ENCODE measurements around the gene PDSS1.
"Not testable (repeated sequence)": the region's sequence is repeated elsewhere in the genome, so short reads cannot be mapped to it uniquely, and the experiment has no call there.

The PDSS1 gene

DNA sequence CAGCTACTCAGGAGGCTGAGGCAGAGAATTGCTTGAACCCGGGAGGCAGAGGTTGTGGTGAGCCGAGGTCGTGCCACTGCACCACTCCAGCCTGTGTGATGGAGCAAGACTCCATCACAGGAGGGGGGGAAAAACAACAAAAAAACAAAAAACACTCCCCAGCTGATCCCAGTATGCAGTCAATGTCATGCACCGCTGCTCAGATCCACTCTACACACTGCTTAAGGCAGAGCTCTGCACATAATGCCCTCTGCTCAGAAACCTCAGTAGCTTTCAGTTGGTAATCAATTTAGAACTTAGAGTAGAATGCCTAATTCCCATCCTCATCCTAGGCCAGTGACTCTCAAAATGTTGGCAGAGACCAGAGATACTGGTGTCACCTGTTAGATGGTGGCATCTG, 43.9 kb downstream of the PDSS1 start:
- DNase-seq, result no peak

DNA sequence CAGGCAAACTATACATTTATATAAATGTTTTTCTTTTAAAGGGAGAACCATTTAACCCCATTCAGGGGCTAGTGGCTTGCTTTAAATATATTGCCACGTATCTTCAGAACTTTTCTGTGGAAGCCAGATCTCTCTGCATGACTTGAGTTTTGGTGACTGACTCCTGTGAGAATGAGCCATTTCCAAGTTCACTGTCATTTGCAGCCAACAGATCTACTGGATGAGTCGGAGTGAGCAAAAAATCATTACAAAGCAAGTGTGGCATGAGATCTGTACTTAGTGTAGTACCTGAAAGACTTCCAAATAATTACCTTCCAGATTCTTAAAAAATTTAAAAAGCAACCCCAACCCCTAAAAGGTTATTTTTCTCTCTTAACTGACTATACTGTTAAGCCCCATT, 45.6 kb downstream of the PDSS1 start:
- no peak for DNase-seq

DNA sequence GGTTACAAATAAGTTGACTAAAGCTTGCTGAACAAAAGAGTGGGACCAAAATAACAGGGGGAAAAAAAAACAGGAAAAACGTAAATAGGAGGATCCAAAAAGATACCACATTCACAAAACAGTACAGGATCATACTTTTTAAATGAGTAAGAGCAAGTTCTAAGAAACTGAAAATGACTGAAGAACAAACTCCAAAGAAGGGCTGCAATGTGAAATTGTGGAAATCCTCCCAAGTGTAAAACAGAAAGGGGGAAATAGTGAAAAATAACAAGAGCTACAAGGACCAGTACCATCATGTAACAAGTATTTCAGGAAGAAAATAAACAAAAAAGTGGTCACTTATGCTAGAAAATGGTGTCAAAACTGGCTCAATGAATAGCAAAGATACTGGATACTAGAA, 46.3 kb downstream of the PDSS1 start:
- DNase-seq, result no peak

DNA sequence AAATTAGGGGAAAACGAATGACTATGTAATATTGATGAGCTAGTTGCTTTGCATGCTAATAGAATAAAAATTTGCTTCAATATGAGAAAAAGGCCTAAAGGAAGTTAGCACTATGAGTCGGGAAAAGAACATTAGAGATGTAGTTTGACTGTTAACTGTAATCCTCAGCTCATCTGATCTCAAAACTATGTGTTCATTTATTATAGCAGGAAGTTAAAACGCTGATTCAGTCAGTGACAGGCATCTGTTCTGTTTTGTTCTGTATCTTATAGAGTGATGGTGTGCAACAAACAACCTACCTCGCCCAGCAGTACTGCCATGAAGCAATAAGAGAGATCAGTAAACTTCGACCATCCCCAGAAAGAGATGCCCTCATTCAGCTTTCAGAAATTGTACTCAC, 48.6 kb downstream of the PDSS1 start:
- DNase-seq, result no peak

DNA sequence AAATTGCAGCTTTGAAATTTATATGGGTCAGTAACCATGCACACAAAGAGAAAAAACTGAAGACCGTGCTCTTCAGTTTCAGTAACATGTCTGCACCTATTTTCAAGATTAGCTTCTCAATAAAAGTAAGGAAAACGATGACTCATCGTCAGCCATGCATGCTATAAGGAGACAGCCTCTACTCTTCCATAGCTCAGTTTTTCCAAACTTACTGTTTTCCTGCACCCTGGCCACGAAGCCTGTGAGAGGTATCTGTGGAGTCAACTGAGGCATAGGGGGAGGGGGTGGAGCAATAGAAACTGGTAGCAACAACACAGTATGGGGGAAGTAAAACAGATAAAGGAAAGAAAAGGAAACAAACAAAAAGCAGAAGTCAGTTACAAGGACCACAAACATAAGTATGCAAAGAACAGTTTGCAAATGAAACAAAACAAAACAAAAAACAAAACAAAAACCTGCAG, 58.0 kb downstream of the PDSS1 start:
- no peak for DNase-seq

DNA sequence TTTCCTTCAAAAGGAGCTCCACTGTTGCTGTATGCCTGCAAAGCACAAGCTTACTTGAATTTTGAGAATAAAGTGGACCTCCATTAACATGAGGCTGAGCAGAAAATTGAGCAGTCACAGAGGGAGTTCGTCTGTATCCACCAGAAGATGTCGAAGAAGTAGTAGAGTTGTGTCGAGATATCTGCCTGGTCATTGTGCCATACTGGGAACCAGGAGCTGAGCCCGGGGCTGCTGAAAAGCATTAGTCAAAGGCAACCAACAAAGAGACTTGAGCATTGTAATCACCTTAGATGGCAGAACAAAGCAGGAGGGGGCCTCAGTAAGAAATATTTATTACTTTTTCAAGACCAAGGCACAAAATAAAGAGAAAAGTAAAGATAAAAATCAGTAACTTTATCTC, 61.5 kb downstream of the PDSS1 start:
- DNase-seq, result no peak

DNA sequence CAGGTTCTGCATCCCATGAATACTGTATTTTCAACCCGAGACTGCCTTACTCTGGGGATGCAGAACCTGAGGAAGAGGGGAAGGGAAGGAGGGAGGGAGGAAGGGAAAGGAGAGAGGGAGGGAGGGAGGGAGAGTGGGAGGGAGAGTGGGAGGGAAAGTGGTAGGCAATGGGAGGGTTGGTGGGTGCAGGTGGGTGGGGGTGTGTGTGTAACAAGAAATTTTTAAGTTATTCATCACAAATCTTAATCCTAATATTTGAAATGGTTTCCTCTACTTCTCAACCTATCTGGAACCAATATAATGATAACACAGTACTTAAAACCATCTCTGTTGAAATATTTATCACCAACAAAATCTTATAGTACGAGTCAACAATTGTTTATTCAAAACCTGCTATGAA, 68.0 kb downstream of the PDSS1 start:
- no peak for DNase-seq

DNA sequence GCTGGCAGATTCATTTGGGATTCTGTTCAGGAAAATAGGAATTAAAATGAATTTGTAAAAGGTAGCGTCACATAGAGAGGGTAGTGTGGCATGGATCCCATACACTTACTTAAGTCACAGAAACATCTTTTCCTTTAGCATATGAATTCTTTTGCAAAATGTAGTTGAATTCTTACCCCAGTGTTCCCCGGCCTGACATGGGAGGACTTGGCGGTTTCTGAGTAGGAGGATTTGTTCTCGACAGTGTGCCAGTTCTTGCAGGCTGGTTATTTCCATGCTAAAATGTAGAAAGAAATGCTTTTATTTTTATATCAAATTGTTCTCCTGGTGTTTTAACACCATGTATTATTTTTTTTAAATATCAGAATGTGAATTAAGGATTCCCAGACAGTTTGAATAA, 72.6 kb downstream of the PDSS1 start:
- DNase-seq, result no peak

DNA sequence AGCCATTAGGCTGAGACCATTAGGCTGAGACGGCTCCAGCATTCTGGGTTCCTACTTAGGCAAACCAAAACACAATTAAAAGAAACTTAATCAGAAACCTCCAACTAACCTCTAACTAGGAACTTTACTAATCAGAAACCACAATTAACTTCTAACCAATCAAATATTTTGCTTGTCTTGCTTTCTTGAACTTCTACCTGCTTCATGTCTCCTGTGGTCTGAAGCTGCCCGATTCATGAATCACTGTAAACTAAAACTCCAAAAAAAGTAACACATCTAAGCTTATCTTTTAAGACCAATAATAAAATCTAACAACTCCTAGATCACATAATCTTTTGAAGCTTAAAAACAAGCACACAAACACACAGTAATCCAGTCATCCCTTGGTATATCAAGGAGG, 76.1 kb downstream of the PDSS1 start:
- DNase-seq, result no peak

DNA sequence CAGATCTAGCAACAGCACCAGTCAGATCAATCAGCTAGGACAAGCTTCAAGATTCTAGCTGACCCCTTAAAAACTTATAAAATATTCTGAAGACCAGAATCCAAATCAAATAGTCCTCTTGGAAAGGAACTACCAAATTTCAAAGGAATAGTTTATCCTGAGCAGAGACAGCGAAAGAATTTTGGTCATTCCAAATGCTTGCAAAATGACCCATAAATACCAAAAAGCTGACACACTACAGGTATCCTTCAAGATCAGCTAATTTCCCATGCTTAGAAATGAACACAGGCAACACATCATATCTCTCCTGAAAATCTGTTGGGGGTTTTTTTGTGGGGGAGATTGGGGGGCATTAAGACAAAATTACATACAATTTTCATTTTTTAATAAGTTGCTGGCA, 78.8 kb downstream of the PDSS1 start:
- DNase-seq, result no peak

DNA sequence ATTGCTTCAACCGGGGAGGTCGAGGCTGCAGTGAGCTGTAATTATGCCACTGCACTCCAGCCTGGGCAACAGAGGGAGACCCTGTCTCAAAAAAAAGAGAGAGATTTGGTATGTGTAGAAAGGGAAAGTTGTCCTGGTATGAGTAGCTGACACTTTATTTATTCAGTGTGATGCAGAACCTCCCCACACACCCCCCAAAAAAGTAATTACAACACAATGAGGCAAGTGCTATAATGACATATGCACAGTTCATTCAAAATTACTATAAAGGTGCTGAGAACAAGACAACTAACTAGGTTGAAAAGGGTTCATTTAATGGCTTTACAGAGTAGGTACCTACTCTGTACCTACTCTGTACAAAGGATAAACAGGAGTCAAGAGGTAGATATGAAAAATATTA, 80.2 kb downstream of the PDSS1 start:
- DNase-seq, result no peak

DNA sequence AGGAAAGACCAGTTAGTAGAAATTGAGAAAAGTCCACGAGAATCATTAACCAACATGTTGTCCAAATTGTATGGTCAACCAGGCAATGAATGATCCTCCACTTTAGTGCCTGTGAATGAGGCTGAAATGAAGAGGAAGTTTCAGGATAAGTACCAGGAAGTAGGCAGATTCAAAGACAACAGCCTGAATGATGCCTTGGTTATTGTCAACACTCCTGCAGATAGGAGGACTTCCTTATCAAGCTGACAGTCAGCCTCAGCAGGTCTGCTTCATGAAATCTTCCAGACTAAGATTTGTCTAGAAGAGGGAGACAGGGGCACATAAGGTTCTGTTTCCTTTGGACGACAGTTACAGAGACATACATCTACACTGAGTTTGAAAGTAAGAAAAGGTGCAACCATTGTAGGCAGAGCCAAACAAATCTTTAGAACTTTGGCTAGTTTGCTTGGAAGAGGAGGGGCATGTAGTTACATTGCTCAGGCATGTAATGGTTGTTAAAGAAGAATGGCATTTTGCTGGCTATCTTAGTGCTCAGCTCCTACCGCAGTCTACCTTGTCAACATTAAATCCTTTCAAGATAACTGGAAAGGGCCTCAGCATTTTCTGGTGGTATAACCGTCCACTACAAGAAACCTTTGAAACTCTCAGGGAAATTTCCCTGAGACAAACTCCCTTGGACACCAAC, 81.8 kb downstream of the PDSS1 start:
- DNase-seq, result no peak

DNA sequence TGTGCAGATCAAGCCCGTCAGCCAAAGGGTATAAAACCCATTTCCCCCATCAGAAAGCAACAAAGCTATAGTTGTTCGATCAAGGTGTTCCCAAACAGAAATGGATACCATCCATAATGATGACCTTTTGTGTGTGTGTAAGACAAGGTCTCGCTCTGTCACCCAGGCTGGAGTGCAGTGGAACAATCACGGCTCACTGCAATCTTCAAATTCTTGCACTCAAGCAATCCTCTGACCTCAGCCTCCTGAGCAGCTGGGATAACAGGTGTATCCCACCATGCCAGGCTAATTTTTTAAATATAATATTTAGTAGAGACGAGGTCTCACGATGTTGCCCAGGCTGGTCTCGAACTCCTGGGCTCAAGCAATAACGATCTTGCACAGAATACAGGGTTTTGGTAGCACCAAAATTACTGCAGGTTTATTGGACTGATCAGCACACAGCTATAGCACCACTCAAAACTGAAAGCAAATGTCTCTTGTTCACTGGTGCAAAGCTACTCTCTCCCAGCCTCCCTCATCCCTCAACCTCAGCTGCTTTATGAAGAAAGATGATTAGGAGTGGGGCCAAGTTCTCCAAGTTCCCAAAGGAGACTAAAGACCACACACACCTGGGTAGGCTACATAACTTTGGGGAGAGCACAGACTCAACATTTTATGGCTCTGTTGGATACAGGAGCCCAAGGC, 82.7 kb downstream of the PDSS1 start:
- no peak for DNase-seq

DNA sequence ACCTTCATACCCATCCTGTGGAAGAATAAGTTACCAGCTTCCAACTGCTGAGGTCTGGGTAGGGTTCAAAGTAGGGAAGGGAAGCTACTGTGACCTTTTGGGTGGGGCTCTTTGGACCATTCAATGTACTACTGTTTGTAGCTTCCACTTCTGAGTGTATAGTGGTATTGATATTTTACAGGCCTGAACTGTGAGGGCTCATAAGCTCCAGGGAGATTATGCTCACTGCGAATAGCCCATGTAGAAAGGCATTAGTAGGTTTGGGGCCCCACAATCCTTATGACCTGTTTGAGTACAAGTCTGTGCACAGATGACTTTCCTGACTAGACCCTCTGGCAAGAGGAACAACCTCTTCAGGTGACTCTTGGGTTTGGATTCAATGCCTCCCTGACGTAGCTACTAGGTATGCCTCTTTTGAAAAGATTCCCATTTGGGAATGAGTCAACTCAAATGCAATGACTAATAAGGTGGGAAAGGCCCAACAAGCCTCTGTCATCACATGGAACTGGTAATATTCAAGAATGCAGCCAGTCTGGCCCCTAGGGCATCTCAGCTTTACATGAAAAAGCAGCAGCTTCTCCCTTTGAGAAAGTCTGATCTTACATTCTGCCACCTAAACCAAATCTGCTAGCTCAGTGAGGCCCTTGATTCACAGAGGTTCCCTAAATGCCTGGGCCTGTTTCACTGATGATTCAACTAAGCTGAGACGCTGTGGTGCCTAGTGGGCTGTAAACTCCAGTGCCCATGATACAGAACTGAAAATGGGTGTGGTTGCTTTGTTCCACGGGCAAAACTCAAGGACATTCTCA, 83.5 kb downstream of the PDSS1 start:
- no peak for DNase-seq

DNA sequence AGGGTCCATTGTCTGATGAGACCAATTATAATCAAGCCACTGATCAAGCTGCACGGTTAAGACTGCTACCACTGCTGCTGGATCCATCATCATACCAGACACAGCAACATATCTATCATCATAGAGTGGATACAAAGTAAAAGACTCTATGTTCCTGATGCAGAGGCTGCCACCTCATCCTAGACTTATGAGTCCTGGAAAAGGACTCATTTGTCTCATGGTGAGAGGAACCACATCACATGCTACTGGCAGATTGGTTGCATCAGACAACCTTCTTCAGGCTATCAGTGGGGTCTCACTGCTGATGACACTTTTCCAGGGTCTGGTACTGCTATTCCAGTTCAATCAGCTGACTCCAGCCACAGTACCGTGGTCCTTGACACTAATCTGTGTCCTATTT, 84.3 kb downstream of the PDSS1 start:
- DNase-seq, result no peak

DNA sequence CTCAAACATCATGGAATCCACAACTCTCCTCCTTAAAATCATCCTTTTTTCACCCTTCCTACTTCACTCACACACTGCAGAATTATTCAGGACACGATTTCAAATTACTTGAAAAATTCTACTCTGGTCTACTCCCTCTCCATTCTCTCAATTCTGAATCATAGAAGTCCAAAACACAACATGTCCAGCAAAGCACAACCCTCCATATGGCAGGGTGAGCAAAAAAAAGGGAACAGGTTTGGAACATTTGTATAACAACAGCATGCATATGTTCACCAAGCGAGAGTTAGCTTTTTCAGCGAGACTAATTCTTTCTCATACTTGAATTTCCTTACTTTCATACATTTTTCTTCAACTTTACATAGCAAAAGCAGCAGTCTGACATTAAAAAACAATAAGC, 89.9 kb downstream of the PDSS1 start:
- DNase-seq, result no peak

DNA sequence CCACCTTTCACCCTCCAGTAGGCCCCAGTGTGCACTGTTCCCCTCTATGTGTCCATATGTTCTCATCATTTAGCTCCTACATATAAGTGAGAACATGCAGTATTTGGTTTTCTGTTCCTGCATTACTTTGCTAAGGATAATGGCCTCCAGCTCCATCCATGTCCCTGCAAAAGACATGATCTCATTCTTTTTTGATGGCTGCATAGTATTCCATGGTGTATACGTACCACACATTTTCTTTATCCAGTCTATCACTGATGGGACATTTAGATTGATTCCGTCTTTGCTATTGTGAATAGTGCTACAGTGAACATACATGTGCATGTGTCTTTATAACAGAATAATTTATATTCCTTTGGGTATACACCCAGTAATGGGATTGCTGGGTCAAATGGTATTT, 92.3 kb downstream of the PDSS1 start:
- DNase-seq, result not testable (repeated sequence)

DNA sequence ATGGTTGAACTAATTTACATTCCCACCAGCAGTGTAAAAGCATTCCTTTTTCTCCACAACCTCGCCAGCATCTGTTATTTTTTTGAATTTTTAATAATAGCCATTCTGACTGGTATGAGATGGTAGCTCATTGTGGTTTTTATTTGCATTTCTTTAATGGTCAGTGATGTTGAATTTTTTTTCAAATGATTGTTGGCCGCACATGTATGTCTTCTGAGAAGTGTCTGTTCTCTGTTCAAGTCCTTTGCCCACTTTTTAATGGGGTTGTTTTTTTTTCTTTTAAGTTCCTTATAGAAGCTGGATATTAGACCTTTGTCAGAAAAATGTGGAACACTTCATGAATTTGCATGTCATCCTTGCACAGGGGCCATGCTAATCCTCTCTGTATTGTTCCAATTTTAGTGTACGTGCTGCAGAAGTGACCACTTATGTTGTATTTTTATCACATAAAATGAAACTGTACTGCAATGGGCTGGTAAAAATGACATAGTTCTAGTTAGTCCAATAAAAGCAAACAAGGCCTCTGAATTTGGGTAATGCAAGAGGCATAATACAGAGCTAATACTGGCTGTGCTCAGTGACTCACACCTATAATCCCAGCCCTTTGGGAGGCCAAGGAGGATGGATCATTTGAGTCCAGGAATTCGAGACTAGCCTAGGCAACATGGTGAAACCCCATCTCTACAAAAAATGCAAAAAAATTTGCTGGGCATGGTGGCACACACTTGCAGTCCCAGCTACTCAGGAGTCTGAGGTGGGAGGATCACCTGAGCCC, 92.9 kb downstream of the PDSS1 start:
- no peak for DNase-seq

DNA sequence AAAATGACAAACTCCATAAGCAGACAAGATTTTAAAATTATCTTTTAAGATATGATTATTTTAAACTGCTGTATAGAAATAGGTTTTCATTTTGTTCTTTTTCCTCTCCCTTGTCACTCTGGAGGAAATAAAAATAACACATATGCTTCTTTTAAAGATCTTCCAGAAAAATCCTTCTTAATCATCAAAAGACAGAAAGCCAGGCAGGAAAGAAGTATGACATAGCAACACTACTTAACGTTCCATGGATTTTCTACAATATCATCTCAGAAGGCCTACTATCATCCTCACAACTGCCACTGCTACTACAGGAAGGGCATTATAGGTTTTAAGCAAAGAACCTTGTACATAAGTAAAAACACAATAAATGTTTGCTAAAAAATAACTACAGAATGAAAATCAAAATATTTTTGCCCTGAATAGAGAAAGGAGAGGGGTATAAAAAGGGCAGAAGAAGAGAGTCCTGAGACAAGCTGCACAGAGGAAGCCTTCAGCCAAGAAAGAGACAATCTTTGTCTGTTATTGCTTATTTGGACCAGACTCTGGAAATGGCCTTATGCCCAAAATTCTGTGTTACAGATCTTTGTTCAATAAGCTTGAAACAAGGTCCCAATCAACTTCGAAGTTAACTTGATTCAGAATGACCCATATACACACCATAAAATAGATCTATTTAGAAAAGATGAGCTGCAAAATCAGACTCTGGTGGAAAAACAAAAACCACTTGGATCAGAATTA, 95.4 kb downstream of the PDSS1 start:
- DNase-seq, result no peak

Measured in activated gamma-delta T cell (primary cell).